KMS-11 (cell line): ENCODE measurements around the gene NTHL1.

Experiments
- H2AFZ ChIP-seq: fragments of 200-600 bp; sonication (generic); 2 replicates; pipeline ENCODE4 v1.6.1; 2016; ENCODE audit warnings: antibody characterized with exemption, mixed run types, low read depth
- H3K27ac ChIP-seq: fragments of 200-600 bp; sonication (generic); 2 replicates; pipeline ENCODE4 v1.6.1; 2016; ENCODE audit warnings: mild to moderate bottlenecking, mixed run types
- H3K27me3 ChIP-seq: fragments of 200-600 bp; sonication (generic); 2 replicates; pipeline ENCODE4 v1.6.1; 2017; ENCODE audit warnings: mild to moderate bottlenecking, low read depth, mixed run types, moderate library complexity; ENCODE audit not compliant: insufficient read depth
- H3K36me3 ChIP-seq: fragments of 200-600 bp; sonication (generic); 2 replicates; pipeline ENCODE4 v1.6.1; 2017; ENCODE audit warnings: mild to moderate bottlenecking, mixed run types; ENCODE audit not compliant: insufficient read depth
- H3K4me1 ChIP-seq: fragments of 200-600 bp; sonication (generic); 2 replicates; pipeline ENCODE4 v1.6.1; 2016; ENCODE audit warnings: mild to moderate bottlenecking, low read depth, mixed run types; ENCODE audit not compliant: poor library complexity, severe bottlenecking
- H3K4me2 ChIP-seq: fragments of 200-600 bp; sonication (generic); 2 replicates; pipeline ENCODE4 v1.7.0; 2016; ENCODE audit warnings: mild to moderate bottlenecking, mixed run types
- H3K4me3 ChIP-seq: fragments of 200-600 bp; sonication (generic); IDR thresholded peaks from 2 replicates; pipeline ENCODE4 v1.6.1; 2017; ENCODE audit warnings: low read depth, low read length, mixed read lengths; ENCODE audit not compliant: insufficient read depth
- H3K79me2 ChIP-seq: fragments of 200-600 bp; sonication (generic); 2 replicates; pipeline ENCODE4 v1.6.1; 2016; ENCODE audit warnings: low read depth, mixed run types; ENCODE audit not compliant: insufficient read depth
- H3K9ac ChIP-seq: fragments of 200-600 bp; sonication (generic); 2 replicates; pipeline ENCODE4 v1.6.1; 2016; ENCODE audit warnings: mild to moderate bottlenecking, mixed run types
- H4K20me1 ChIP-seq: fragments of 200-600 bp; sonication (generic); 2 replicates; pipeline ENCODE4 v1.6.1; 2016; ENCODE audit warnings: mild to moderate bottlenecking, mixed run types; ENCODE audit not compliant: insufficient read depth
- CTCF ChIP-seq: fragments of 200-600 bp; sonication (generic); conservative IDR thresholded peaks from 2 replicates; pipeline ENCODE4 v1.6.1; 2017; ENCODE audit warnings: low read depth, mild to moderate bottlenecking, antibody characterized with exemption, low read length, moderate library complexity, mixed read lengths

Gene NTHL1

GRCh38 chr16:2063861-2064260 lies 16.2 kb upstream of the NTHL1 start:
- Histone ChIP-seq H3K4me2 (no peak overlapping the region), H3K27me3 (no peaks in the 10 kb centered on the region), H3K36me3 (peaks cover 4% of the 10 kb centered on the region; the same call in 1 of the 2 replicates), H3K4me1 (no peaks in the 10 kb centered on the region), H4K20me1 (no peaks in the 10 kb centered on the region), H3K27ac (no peak overlapping the region), H3K4me3 (no peak overlapping the region), H3K79me2 (no peaks in the 10 kb centered on the region), H2AFZ (no peak overlapping the region), H3K9ac (no peak overlapping the region)
- no peak for TF ChIP-seq CTCF

- Histone ChIP-seq H3K4me1 (no peaks in the 10 kb centered on the region), H2AFZ (no peak overlapping the region), H3K27ac (no peak overlapping the region), H4K20me1 (no peaks in the 10 kb centered on the region), H3K79me2 (no peaks in the 10 kb centered on the region), H3K9ac (no peak overlapping the region), H3K4me2 (no peak overlapping the region), H3K4me3 (no peak overlapping the region), H3K36me3 (peaks cover 4% of the 10 kb centered on the region; the same call in 1 of the 2 replicates), H3K27me3 (no peaks in the 10 kb centered on the region)
- no peak for TF ChIP-seq CTCF
Measured at GRCh38 chr16:2062801-2063200, 15.2 kb upstream of the NTHL1 start.

GRCh38 chr16:2061526-2061925 lies 13.9 kb upstream of the NTHL1 start:
- Histone ChIP-seq H2AFZ (no peak overlapping the region), H3K27me3 (no peaks in the 10 kb centered on the region), H4K20me1 (no peaks in the 10 kb centered on the region), H3K4me2 (no peak overlapping the region), H3K27ac (no peak overlapping the region), H3K4me1 (no peaks in the 10 kb centered on the region), H3K79me2 (no peaks in the 10 kb centered on the region), H3K4me3 (no peak overlapping the region), H3K36me3 (peaks cover 4% of the 10 kb centered on the region; the same call in 1 of the 2 replicates), H3K9ac (no peak overlapping the region)
- TF ChIP-seq CTCF = no peak

GRCh38 chr16:2061023-2061422 lies 13.4 kb upstream of the NTHL1 start:
- no peak overlapping the region for H3K4me3 ChIP-seq
- H2AFZ ChIP-seq = no peak overlapping the region
- H3K36me3 ChIP-seq = peaks cover under 1% of the 10 kb centered on the region; the same call in 1 of the 2 replicates
- H3K4me1 ChIP-seq = no peaks in the 10 kb centered on the region
- H3K27me3 ChIP-seq = no peaks in the 10 kb centered on the region
- no peak overlapping the region for H3K27ac ChIP-seq
- no peaks in the 10 kb centered on the region for H4K20me1 ChIP-seq
- TF ChIP-seq CTCF = no peak
- H3K4me2 ChIP-seq = no peak overlapping the region
- H3K9ac ChIP-seq = no peak overlapping the region
- H3K79me2 ChIP-seq = no peaks in the 10 kb centered on the region
